Naive B cell (primary cell): Measurements from ENCODE around the gene CXCL6. TPM values are rescaled to one million over a fixed set of nuclear protein-coding genes. Genes with fewer than 3 reads are reported as not detected.
A peak's percentile ranks its signal among the peaks of the same experiment; 100 is the strongest.

ENCODE experiments used
- ATAC-seq, 2 donors: fragments of 150-1000 bp; cut with Tn5 transposase; 2 replicates each; pipeline ENCODE4 v1.10.0; 2021; ENCODE audit warnings: low read depth in 2 of 2, mild to moderate bottlenecking in 2 of 2, moderate library complexity in 2 of 2
- DNase-seq: peaks from one replicate; pipeline ENCODE4 v3.0.0; 2022
- H3K27ac Mint-ChIP-seq, 6 donors: one replicate each; pipeline ENCODE4 v1.8.0; 2020 to 2022; ENCODE audit warnings: mild to moderate bottlenecking in 6 of 6, mixed read lengths in 6 of 6, moderate library complexity in 5 of 6, inconsistent platforms in 2 of 6
- H3K27me3 Mint-ChIP-seq, 3 donors: one replicate each; pipeline ENCODE4 v1.8.0; 2021 to 2022; ENCODE audit warnings: mixed read lengths in 3 of 3, mild to moderate bottlenecking in 1 of 3
- H3K36me3 Mint-ChIP-seq, 2 donors: one replicate each; pipeline ENCODE4 v1.8.0; 2020 to 2022; ENCODE audit warnings: mixed read lengths in 2 of 2, inconsistent platforms in 1 of 2, mild to moderate bottlenecking in 1 of 2
- H3K4me1 Mint-ChIP-seq, 3 donors: one replicate each; pipeline ENCODE4 v1.8.0; 2020 to 2022; ENCODE audit warnings: mixed read lengths in 3 of 3, inconsistent platforms in 1 of 3, mild to moderate bottlenecking in 1 of 3, moderate library complexity in 1 of 3
- H3K4me3 Mint-ChIP-seq, 8 donors: one replicate each; pipeline ENCODE4 v1.8.0; 2020 to 2022; ENCODE audit warnings: mild to moderate bottlenecking in 8 of 8, mixed read lengths in 8 of 8, moderate library complexity in 8 of 8, inconsistent platforms in 2 of 8
- H3K9me3 Mint-ChIP-seq, 7 donors: one replicate each; pipeline ENCODE4 v1.8.0; 2020 to 2022; ENCODE audit warnings: mixed read lengths in 7 of 7, mild to moderate bottlenecking in 5 of 7, inconsistent platforms in 2 of 7, moderate library complexity in 1 of 7
- polyA plus RNA-seq, 6 donors: library from polyadenylated mRNA; unstranded; fragments of 300-500 nt; fragmentation: Illumina TruSeq; gene quantifications; one replicate each; pipeline ENCODE4 v1.2.3, GENCODE V29; 2021; ENCODE audit warnings: low read depth in 6 of 6

The CXCL6 gene
- polyA plus RNA-seq, 6 donors from 2014 or later, result not detected

- ATAC-seq, result no peak
- H3K27ac Mint-ChIP-seq, result no peak overlapping the region
- no peak overlapping the region for H3K4me3 Mint-ChIP-seq
- peaks cover 0 to 3% (median 0%) of the 10 kb centered on the region in 7 donors for H3K9me3 Mint-ChIP-seq
- no peak for DNase-seq
- H3K4me1 Mint-ChIP-seq, result peaks cover 0 to 11% (median 5%) of the 10 kb centered on the region in 3 donors
- H3K27me3 Mint-ChIP-seq, result peaks cover 13 to 40% (median 29%) of the 10 kb centered on the region in 3 donors
- H3K36me3 Mint-ChIP-seq, result no peaks in the 10 kb centered on the region
These were observed 28.5 kb downstream of the CXCL6 start for GRCh38 chr4:73864961-73865360.

- H3K36me3 Mint-ChIP-seq, result no peaks in the 10 kb centered on the region
- ATAC-seq (no peak), DNase-seq (no peak)
- H3K4me1 Mint-ChIP-seq, result peaks cover 0 to 11% (median 5%) of the 10 kb centered on the region in 3 donors
- peaks cover 13 to 43% (median 31%) of the 10 kb centered on the region in 3 donors for H3K27me3 Mint-ChIP-seq
- peaks cover 0 to 3% (median 0%) of the 10 kb centered on the region in 7 donors for H3K9me3 Mint-ChIP-seq
- H3K27ac Mint-ChIP-seq, result no peak overlapping the region
- H3K4me3 Mint-ChIP-seq, result no peak overlapping the region
These were observed 29.1 kb downstream of the CXCL6 start for GRCh38 chr4:73865431-73866096.

- Mint-ChIP-seq H3K9me3 (peaks cover 0 to 3% (median 0%) of the 10 kb centered on the region in 7 donors), H3K27me3 (peaks cover 13 to 43% (median 31%) of the 10 kb centered on the region in 3 donors), H3K4me1 (peaks cover 0 to 11% (median 5%) of the 10 kb centered on the region in 3 donors), H3K27ac (no peak overlapping the region), H3K4me3 (no peak overlapping the region), H3K36me3 (no peaks in the 10 kb centered on the region)
- ATAC-seq (no peak), DNase-seq (no peak)
These were observed 29.8 kb downstream of the CXCL6 start for GRCh38 chr4:73866246-73866645.

GRCh38 chr4:73867783-73868182 is 31.3 kb downstream of the CXCL6 start:
- no peak for ATAC-seq
- no peak overlapping the region for H3K27ac Mint-ChIP-seq
- peaks cover 16 to 47% (median 31%) of the 10 kb centered on the region in 3 donors for H3K27me3 Mint-ChIP-seq
- H3K36me3 Mint-ChIP-seq, result no peaks in the 10 kb centered on the region
- peaks cover 0 to 4% (median 0%) of the 10 kb centered on the region in 7 donors for H3K9me3 Mint-ChIP-seq
- DNase-seq, result no peak
- no peak overlapping the region for H3K4me3 Mint-ChIP-seq
- peaks cover 0 to 11% (median 5%) of the 10 kb centered on the region in 3 donors for H3K4me1 Mint-ChIP-seq

GRCh38 chr4:73868206-73869129 is 32.0 kb downstream of the CXCL6 start:
- no peak for DNase-seq
- no peak overlapping the region for H3K4me3 Mint-ChIP-seq
- H3K9me3 Mint-ChIP-seq, result peaks cover 0 to 4% (median 0%) of the 10 kb centered on the region in 7 donors
- H3K27me3 Mint-ChIP-seq, result peaks cover 17 to 42% (median 31%) of the 10 kb centered on the region in 3 donors
- no peak overlapping the region for H3K27ac Mint-ChIP-seq
- H3K36me3 Mint-ChIP-seq, result no peaks in the 10 kb centered on the region
- H3K4me1 Mint-ChIP-seq, result peaks cover 0 to 11% (median 5%) of the 10 kb centered on the region in 3 donors
- no peak for ATAC-seq

GRCh38 chr4:73869130-73870055 is 32.9 kb downstream of the CXCL6 start, which contains the start of gene CXCL1:
Gene CXCL1 (plus strand): TSS chr4:73869393. CDS start chr4:73869471, 78 bp downstream.
- H3K9me3 Mint-ChIP-seq, result peaks cover 0 to 4% (median 2%) of the 10 kb centered on the region in 7 donors
- peaks cover 0 to 11% (median 5%) of the 10 kb centered on the region in 3 donors for H3K4me1 Mint-ChIP-seq
- H3K27me3 Mint-ChIP-seq, result peaks cover 19 to 36% (median 25%) of the 10 kb centered on the region in 3 donors
- H3K4me3 Mint-ChIP-seq, result peak within 1 kb of the TSS in 2 of 8 donors; percentile 35 to 48
- H3K36me3 Mint-ChIP-seq, result no peaks in the 10 kb centered on the region
- DNase-seq (no peak), ATAC-seq (no peak)
- H3K27ac Mint-ChIP-seq, result peak within 1 kb of the TSS in 1 of 6 donors; percentile 22

GRCh38 chr4:73870260-73870659 is 33.8 kb downstream of the CXCL6 start:
- Mint-ChIP-seq H3K27ac (no peak overlapping the region), H3K4me3 (no peak overlapping the region), H3K4me1 (peaks cover 0 to 11% (median 5%) of the 10 kb centered on the region in 3 donors), H3K27me3 (peaks cover 19 to 36% (median 25%) of the 10 kb centered on the region in 3 donors), H3K9me3 (peaks cover 0 to 4% (median 3%) of the 10 kb centered on the region in 7 donors), H3K36me3 (no peaks in the 10 kb centered on the region)
- ATAC-seq (no peak), DNase-seq (no peak)

- Mint-ChIP-seq H3K27ac (no peak overlapping the region), H3K4me1 (peaks cover 0 to 11% (median 5%) of the 10 kb centered on the region in 3 donors), H3K27me3 (peaks cover 19 to 32% (median 25%) of the 10 kb centered on the region in 3 donors), H3K9me3 (peaks cover 0 to 4% (median 3%) of the 10 kb centered on the region in 7 donors), H3K4me3 (no peak overlapping the region), H3K36me3 (no peaks in the 10 kb centered on the region)
- no peak for DNase-seq
- ATAC-seq, result no peak
These were observed 34.3 kb downstream of the CXCL6 start for GRCh38 chr4:73870768-73871167.

- no peak for ATAC-seq
- no peak overlapping the region for H3K4me3 Mint-ChIP-seq
- no peaks in the 10 kb centered on the region for H3K36me3 Mint-ChIP-seq
- no peak overlapping the region for H3K27ac Mint-ChIP-seq
- H3K4me1 Mint-ChIP-seq, result peaks cover 0 to 11% (median 5%) of the 10 kb centered on the region in 3 donors
- peaks cover 0 to 4% (median 3%) of the 10 kb centered on the region in 7 donors for H3K9me3 Mint-ChIP-seq
- DNase-seq, result no peak
- H3K27me3 Mint-ChIP-seq, result peaks cover 19 to 32% (median 25%) of the 10 kb centered on the region in 3 donors
These were observed 35.2 kb downstream of the CXCL6 start for GRCh38 chr4:73871511-73872310.

- Mint-ChIP-seq H3K27ac (no peak overlapping the region), H3K27me3 (peaks cover 23 to 32% (median 25%) of the 10 kb centered on the region in 3 donors), H3K9me3 (peaks cover 0 to 4% (median 3%) of the 10 kb centered on the region in 7 donors), H3K4me3 (no peak overlapping the region), H3K36me3 (no peaks in the 10 kb centered on the region), H3K4me1 (peaks cover 0 to 11% (median 5%) of the 10 kb centered on the region in 3 donors)
- DNase-seq (no peak), ATAC-seq (no peak)
These were observed 36.0 kb downstream of the CXCL6 start for GRCh38 chr4:73872316-73873108.

GRCh38 chr4:73874386-73874785 is 37.9 kb downstream of the CXCL6 start:
- Mint-ChIP-seq H3K27me3 (peaks cover 8 to 16% (median 14%) of the 10 kb centered on the region in 3 donors), H3K4me1 (no peaks in the 10 kb centered on the region), H3K9me3 (peaks cover 0 to 4% (median 3%) of the 10 kb centered on the region in 7 donors), H3K4me3 (no peak overlapping the region), H3K36me3 (no peaks in the 10 kb centered on the region), H3K27ac (peak overlapping the region in 1 of 6 donors; percentile 28)
- no peak for DNase-seq
- ATAC-seq, result no peak
